ENCODE results near the gene LST1. TPM values are rescaled to one million over a fixed set of nuclear protein-coding genes. Genes with fewer than 3 reads are reported as not detected.

Gene LST1
- total and polyA plus RNA-seq, 2 of the 4 experiments (the other 2 are of a cell fraction), result not detected

DNA sequence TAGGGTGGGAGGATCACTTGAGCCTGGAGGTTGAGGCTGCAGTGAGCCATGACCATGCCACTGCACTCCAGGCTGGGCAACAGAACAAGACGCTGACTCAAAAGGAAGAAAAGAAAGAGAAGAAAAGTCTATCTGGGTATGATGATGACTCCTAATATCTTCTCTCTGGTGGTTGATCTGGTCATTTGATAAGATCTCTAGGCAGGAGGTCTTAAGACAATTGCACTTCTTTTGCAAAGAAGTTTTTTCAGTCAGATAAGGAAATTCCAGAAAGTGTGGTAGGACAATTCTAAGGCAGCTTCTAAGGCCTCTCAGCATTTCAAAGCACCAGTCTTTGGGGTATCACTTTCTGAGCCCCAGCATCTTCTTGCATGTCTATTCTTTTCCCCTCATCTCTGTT, 21.2 kb downstream of the LST1 start:
- in situ Hi-C loops (cut with MboI; ENCODE audit: low sequenced_read_pairs) (no loop called here), dilution Hi-C loops (cut with HindIII; ENCODE audit: low sequenced_read_pairs, unreplicated experiment) (no loop called here)
- CTCF ChIA-PET, result interaction anchor here (0.6 kb wide), 1 partner anchor 170 kb away, joined by 4 read pairs; no protein-coding TSS in a partner anchor

More for the DNA sequence above, 21.2 kb downstream of the LST1 start:
- Histone ChIP-seq H3K79me1 (ENCODE audit: low read depth in 1 of 2, low read length in 2 of 2) (no peaks in the 10 kb centered on the region), H3K4ac (ENCODE audit: low read depth, low read length) (no peak overlapping the region), H3K14ac (replicated peaks; ENCODE audit: low read depth, low read length) (no peak overlapping the region), H2AK9ac (replicated peaks; ENCODE audit: low read depth, low read length, poor library complexity) (no peak overlapping the region), H2BK15ac (ENCODE audit: low read depth, low read length) (no peak overlapping the region), H2BK5ac (ENCODE audit: low read depth, low read length, poor library complexity, severe bottlenecking) (no peak overlapping the region), H3K27me3 (ENCODE audit: control insufficient read depth, insufficient read depth, low read length) (peaks cover 9% of the 10 kb centered on the region; the same call in 1 of the 2 replicates), H4K5ac (ENCODE audit: low read depth, low read length) (no peak overlapping the region), H3K4me3 (ENCODE audit: insufficient read depth, low read depth, low read length) (no peak overlapping the region), H3K36me3 (ENCODE audit: control insufficient read depth, insufficient read depth, low read length) (no peaks in the 10 kb centered on the region), H2AK5ac (ENCODE audit: low read depth, low read length) (no peak overlapping the region), H2BK120ac (ENCODE audit: low read depth, low read length) (no peak overlapping the region), H3K9ac (ENCODE audit: low read depth, low read length) (no peak overlapping the region), H3K23ac (ENCODE audit: low read depth, low read length) (no peak overlapping the region), H2AFZ (replicated peaks; ENCODE audit: low read length, poor library complexity) (no peak overlapping the region), H3K9me3 (ENCODE audit: control insufficient read depth, insufficient read depth, low read length) (no peaks in the 10 kb centered on the region), H3K9me1 (ENCODE audit: insufficient read depth, low read length) (no peaks in the 10 kb centered on the region), H4K8ac (ENCODE audit: low read depth in 2 of 2, low read length in 2 of 2) (no peak overlapping the region), H2BK20ac (ENCODE audit: low read depth, low read length) (no peak overlapping the region), H3K4me1 (ENCODE audit: control insufficient read depth, insufficient read depth, low read length) (no peaks in the 10 kb centered on the region), H3K18ac (ENCODE audit: low read depth, low read length) (no peak overlapping the region), H4K91ac (ENCODE audit: insufficient read depth, low read depth, low read length) (no peak overlapping the region), H3K56ac (ENCODE audit: extremely low read depth, insufficient read depth, low read length) (no peak overlapping the region), H3K27ac (ENCODE audit: insufficient read depth, low read length) (no peak overlapping the region), H4K20me1 (ENCODE audit: insufficient read depth, low read length) (no peaks in the 10 kb centered on the region), H3K4me2 (ENCODE audit: low read depth, low read length) (no peak overlapping the region)
- WGBS, 2 experiments (ENCODE audit: extremely low coverage in 2 of 2, insufficient read length in 1 of 2), result 67% methylated on average over 1 of the region's 1 CpG; no CpG with 5 or more reads in 1 of the 2 experiments
- POLR2A ChIA-PET (ENCODE audit: unreplicated experiment), result interaction anchor here (0.6 kb wide), 1 partner anchor 188 kb away, joined by 3 read pairs; no protein-coding TSS in a partner anchor
- DNase-seq, result no peak
- TF ChIP-seq NFE2L2 (IDR thresholded peaks at IDR 0.05; ENCODE audit: low read depth, low read length), result no peak
- TF ChIP-seq RAD21 (IDR thresholded peaks at IDR 0.05; ENCODE audit: low read length), result no peak
- TF ChIP-seq CHD1 (IDR thresholded peaks at IDR 0.05; ENCODE audit: low read depth, low read length), result no peak
- no peak for TF ChIP-seq CEBPB (IDR thresholded peaks at IDR 0.05; ENCODE audit: low read depth, low read length)
- TF ChIP-seq SMC3 (IDR thresholded peaks at IDR 0.05; ENCODE audit: low read depth, low read length), result no peak
- no peak for TF ChIP-seq MXI1 (IDR thresholded peaks at IDR 0.05; ENCODE audit: borderline replicate concordance, low read depth, low read length)
- TF ChIP-seq RCOR1 (IDR thresholded peaks at IDR 0.05; ENCODE audit: insufficient replicate concordance, low read length), result no peak
- TF ChIP-seq, protein P1, sequence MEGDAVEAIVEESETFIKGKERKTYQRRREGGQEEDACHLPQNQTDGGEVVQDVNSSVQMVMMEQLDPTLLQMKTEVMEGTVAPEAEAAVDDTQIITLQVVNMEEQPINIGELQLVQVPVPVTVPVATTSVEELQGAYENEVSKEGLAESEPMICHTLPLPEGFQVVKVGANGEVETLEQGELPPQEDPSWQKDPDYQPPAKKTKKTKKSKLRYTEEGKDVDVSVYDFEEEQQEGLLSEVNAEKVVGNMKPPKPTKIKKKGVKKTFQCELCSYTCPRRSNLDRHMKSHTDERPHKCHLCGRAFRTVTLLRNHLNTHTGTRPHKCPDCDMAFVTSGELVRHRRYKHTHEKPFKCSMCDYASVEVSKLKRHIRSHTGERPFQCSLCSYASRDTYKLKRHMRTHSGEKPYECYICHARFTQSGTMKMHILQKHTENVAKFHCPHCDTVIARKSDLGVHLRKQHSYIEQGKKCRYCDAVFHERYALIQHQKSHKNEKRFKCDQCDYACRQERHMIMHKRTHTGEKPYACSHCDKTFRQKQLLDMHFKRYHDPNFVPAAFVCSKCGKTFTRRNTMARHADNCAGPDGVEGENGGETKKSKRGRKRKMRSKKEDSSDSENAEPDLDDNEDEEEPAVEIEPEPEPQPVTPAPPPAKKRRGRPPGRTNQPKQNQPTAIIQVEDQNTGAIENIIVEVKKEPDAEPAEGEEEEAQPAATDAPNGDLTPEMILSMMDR (conservative IDR thresholded peaks at IDR 0.05; ENCODE audit: low read depth, low read length), result no peak
- TF ChIP-seq RFX5 (IDR thresholded peaks at IDR 0.05; ENCODE audit: low read depth, low read length), result no peak
- TF ChIP-seq FOS (IDR thresholded peaks at IDR 0.05; ENCODE audit: low read depth, low read length), result no peak
- no peak for TF ChIP-seq MAZ (IDR thresholded peaks at IDR 0.05; ENCODE audit: borderline replicate concordance, low read depth, low read length)
- intact Hi-C loops (cut with micrococcal nuclease), result no loop called here
- BruUV-seq (replicated peaks), result no TSS peak
- ATAC-seq (ENCODE audit: low read depth), result no peak
